Stimulated activated CD4-positive, alpha-beta T cell treated with anti-CD3 and anti-CD28 coated beads, Interleukin-2, amount 100 ng/mL, for 48 hours (primary cell): Measurements from ENCODE around the gene MLLT10.
A peak's percentile ranks its signal among the peaks of the same experiment; 100 is the strongest.

Experiments used
- DNase-seq, 2 donors: peaks; one replicate each; pipeline ENCODE4 v3.0.0-alpha.2; 2020

MLLT10 gene

GRCh38 chr10:21517134-21518031, 16.6 kb upstream of the MLLT10 start:
- DNase-seq = peak in 1 of 2 donors; percentile 31

DNA sequence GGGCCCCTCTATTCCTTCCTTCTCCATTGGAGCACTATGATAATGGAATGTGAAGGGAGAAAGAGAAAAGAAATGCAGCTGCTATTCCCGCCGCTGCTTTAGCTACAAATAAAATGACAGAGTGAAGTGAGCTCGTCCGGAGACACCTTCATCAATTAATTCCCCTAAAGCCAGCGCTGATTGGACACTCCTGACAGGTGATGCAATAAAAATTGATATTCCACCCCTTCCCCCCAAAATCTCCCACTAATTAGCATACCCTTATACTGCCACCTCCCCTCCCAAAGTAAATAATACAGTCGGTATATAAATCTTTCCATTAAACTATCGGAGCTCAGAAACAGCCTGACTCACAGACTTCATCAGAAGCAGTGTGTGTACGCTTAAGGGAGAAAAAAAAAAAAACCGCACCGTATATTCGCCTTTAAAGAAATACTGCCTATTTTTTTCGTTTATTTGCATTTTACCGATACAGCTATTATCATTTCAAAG, 15.8 kb upstream of the MLLT10 start:
- DNase-seq = no peak

- no peak for DNase-seq
Observed at GRCh38 chr10:21518641-21519396, 15.2 kb upstream of the MLLT10 start.

GRCh38 chr10:21519397-21519933, 14.6 kb upstream of the MLLT10 start:
- DNase-seq = no peak

GRCh38 chr10:21519941-21520436, 14.0 kb upstream of the MLLT10 start:
- no peak for DNase-seq

GRCh38 chr10:21520509-21520908, 13.5 kb upstream of the MLLT10 start:
- DNase-seq = no peak

GRCh38 chr10:21520949-21521348, 13.1 kb upstream of the MLLT10 start:
- no peak for DNase-seq

- DNase-seq = no peak
Observed at GRCh38 chr10:21521751-21522533, 12.1 kb upstream of the MLLT10 start.

GRCh38 chr10:21522631-21523406, 11.2 kb upstream of the MLLT10 start:
- DNase-seq = no peak

DNA sequence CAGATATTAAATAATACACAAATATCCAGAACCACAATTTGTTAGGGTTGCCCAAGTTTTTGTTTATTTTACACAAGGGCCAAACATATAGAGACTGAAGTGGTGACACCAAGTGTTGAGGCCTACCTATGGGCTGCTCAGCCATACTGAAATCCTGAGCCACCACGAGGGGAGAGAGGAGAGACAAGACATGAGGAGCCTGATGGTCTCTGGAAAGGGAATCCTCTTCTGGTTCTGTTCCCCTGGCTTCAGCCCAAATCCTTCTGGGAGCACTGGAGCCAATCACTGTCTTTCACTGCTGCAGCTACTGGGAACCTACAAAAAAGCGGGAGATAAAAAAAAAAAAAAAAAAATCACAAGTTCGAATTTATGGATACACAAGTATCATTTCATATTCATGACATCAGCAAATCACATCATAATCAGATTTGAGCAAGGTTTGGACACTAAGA, 10.4 kb upstream of the MLLT10 start:
- DNase-seq = no peak

GRCh38 chr10:21524131-21524525, 9.9 kb upstream of the MLLT10 start:
- DNase-seq = no peak

DNA sequence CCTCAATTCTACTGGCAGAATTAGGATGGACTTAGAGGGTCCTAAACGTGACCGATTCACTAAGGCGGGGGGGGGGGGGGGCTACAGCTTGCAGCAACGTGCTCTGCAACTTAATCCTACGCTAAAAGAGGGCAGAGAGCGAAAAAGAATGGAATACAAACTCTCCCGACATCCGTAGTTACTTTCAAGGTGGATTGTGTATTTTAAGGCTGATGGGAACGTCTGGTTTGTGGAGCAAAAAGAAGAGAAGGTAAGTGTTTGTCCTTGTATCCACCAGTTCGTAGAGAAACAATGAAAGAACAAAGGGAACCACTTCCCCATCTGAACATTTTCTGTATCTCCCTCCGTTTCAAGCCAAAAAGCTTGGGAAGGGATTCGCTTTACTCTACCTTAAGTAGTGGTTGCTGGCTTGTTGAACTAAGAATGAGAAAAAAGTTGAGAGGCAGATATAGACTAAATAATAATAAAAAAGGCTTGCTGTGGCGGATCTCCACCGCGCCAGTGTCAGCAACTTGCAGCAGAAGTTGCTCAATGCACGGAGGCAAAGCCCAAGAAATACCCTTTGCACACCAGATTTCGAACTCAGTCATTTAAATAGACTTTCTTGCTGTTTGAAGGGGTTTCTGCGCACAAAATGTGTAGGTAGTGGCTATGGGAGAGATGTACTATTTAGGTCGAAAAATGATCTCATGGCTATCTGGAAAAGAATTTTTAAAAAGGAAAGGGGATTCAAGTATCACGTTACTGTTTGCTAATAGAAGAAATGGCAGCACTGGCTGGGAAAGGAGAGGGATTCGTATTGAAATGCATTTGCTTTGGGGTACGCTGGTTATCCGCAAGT, 9.3 kb upstream of the MLLT10 start:
- DNase-seq = no peak

GRCh38 chr10:21525367-21526187, 8.5 kb upstream of the MLLT10 start, which contains the start of gene SKIDA1:
TSS of gene SKIDA1 (minus strand) at chr10:21525682. CDS start at chr10:21517822, 7,860 bp downstream.
- DNase-seq = peak; percentile 56 to 60

DNA sequence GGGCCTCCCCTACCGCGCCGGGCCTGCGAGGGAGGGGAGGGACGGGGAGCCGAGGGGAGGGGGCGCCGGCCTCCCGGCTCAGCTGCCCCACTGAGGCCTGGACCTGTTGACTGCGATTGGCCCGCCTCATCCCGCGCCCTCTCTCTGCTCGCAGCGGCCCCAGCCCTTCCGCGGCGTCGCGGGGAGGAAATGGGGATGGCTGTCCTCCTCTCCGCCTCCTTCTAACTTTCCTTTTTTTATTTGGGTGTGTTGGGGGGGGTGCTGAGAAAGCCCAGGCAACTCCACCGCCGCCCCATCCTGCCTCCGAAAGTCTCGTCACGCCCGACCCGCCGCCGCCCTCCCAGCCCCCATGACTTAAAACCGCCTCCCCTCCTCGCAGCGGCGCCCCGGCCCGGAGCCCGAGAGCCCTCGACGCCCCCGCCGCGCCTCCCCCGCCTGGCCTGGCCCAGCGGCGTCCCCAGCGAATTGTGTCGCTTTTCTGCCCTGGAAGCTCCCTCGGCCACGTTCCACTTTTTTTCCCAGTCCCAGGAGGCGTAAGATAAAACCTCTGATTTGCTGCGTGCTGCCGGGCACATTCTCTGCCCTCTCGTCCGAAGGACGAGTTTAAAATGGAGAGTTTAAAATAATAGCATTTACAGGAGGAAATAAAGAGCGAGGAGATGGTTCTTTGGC, 7.7 kb upstream of the MLLT10 start:
- DNase-seq = peak; percentile 51

DNA sequence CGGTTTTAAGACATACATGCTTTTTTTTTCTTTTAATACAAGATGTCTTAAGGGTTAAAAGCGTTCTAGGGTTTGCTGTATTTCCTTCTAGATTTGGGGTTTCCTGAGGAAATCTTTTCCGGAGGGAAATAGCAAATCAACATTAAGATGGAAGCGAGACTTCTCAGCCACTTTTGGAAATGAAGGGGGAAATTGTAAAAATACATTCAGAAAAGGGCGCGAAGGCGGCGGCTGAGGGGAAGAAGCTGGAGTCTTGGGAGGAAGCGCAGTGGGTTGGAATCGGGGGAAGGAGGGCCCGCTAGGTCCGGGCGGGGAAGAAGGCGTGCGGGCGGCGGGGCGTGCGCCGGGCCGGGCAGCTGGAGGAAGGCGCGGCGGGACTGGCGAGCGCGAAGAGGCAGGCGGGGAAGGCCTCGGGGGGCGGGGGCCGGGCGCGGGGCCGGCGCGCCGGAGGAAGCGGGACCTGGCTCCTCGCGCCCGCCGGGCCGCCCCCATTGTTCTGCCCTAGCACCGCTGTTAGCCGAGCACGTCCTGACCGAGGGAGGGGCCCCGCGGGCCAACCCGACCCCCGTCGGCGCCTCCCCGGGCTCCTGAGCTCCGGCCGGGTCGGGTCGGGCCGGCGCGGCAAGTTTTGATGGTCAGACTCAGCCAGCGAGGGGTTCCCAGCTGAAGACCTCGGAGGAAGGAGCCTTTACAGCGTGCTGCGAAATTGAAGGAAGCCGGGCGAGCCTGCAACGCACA, 7.0 kb upstream of the MLLT10 start:
- peak; percentile 32 to 36 for DNase-seq

- no peak for DNase-seq
Observed at GRCh38 chr10:21527598-21528235, 6.3 kb upstream of the MLLT10 start.

- no peak for DNase-seq
Observed at GRCh38 chr10:21528236-21529031, 5.6 kb upstream of the MLLT10 start.
